Activated T-cell treated with anti-CD3 and anti-CD28 coated beads for 48 hours (primary cell): ENCODE results near the gene ZFPM1.
"Not testable (repeated sequence)": the region's sequence is repeated elsewhere in the genome, so short reads cannot be mapped to it uniquely, and the experiment has no call there.

ENCODE experiments used
- DNase-seq: peaks from one replicate; pipeline ENCODE4 v3.0.0-alpha.2; 2020; ENCODE audit warnings: low read depth

Gene ZFPM1

DNA sequence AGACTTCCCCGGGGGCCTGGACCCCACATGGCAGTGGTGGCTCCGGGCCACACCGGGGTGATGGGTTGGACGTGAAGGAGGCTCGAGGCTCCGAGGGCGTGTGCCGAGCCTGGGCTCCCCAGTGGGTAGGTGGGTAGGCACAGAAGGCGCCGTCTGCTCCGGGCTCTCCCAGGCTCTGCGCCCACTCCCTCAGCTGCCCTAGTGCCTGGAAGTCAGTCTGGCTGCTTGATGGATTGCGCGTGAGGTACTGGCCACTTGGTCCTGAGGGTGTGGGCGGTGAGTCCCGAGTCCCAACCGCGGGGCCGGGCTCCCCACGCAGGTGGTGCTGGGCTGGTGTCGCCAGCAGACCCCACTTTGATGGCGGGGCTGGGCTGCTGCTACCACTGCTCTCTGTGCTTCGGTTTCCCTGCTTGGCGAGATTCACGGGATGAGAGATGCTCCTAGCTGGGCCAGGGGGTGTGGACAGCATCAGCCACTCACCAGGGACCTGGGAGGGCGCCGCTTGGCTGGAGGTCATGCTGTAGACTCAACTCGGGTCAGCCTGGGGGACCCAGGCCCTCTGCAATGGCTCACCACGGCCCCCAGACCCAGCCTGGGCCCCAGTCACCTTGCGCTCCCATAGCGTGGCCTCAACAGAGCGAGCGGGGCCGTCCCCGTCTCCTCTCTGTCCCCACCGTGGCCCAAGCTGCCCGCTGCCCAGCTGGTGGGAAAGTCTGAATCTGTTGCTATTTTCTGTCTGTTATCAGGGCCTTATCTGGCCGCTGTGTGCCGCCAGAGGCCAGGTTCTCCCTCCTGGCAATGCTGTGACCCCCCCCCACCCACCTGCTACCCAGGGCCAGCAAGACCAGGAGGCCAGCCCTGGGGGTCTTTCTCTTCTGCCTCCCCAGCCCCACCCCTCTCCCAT lies 26.1 kb downstream of the ZFPM1 start:
- no peak for DNase-seq

DNA sequence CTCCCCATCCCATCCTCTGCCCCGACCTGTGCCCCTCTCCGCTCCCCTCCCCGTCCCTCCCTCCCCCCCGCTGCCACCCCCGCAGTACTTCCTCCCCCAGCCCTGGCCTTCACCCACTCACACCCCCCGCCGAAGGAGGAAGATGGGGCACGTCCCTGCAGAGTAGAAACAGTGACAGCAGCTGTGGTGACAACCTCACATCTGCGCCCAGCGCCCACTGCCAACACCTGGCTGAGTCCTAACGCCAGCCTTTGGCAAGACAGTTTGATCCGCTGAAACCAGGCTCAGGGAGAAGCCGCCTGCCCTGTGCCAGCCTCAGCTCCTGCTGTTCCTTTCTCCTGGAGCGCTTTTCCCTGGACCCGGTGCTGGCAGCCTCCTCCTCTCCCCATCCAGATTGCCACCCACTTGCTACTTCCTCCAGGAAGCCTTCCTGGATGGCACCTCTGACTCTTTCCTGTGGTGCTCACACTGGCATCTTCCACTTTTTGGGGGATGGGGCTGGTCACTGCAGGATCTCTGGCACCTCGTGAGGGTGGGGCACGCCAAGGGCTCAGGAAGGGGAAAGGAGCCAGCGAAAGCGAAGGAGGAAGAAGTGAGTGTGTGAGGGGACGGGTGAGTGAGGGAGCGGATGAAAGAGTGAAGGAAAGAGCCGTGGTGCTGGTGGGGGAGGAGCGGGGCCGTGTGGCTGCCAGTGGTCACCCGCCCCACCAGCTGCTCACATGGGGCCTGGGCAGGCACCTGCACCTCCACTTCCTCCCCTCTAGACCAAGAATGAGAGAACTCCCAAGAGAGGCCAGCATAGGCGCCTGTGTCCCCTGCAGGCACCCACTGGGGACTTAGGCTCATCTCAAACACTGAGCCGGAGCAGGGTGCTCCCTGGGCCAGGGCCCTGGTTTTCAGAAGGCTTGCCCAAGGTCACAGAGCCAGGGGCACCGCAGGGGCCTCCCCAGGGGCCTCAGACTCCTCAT lies 27.0 kb downstream of the ZFPM1 start:
- no peak for DNase-seq

DNA sequence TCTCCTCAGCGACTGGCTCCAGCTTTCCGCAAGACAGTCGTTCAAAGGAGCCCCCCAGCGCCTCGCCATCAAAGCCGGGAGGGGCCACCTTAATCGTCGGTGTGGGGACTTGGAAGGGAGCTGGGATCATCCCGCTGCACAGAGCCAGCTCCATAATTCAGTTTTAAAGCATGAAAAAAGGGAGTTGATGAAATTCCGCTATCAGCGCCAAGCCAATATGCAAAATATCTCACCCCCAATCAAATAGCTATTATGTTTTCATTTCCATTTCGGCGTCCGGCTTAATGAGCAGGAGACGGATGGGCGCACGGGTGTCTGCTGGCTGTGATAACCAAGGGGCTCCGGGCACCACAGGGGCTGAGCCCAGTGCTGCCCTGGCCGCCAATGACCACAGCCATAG lies 27.7 kb downstream of the ZFPM1 start:
- no peak for DNase-seq

DNA sequence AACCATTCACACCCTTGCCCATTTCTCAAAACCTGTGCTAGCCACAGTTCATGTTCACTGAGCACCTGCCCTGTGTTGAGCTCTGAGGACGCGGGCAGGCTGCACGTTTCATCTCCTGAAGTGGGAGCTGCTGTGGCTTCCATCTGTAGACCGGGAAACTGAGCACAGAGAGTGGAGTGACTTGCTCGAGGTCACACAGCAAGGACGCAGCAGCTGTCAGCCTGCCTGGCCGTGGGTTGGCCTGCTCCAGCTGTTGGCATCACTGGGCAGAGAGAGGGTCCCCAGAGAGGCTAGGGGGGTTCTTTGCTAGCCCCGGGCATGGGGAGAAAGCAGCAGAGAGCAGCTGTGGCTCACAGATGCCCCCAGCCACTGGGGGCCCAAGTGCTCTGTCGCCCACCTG lies 28.8 kb downstream of the ZFPM1 start:
- DNase-seq = no peak

DNA sequence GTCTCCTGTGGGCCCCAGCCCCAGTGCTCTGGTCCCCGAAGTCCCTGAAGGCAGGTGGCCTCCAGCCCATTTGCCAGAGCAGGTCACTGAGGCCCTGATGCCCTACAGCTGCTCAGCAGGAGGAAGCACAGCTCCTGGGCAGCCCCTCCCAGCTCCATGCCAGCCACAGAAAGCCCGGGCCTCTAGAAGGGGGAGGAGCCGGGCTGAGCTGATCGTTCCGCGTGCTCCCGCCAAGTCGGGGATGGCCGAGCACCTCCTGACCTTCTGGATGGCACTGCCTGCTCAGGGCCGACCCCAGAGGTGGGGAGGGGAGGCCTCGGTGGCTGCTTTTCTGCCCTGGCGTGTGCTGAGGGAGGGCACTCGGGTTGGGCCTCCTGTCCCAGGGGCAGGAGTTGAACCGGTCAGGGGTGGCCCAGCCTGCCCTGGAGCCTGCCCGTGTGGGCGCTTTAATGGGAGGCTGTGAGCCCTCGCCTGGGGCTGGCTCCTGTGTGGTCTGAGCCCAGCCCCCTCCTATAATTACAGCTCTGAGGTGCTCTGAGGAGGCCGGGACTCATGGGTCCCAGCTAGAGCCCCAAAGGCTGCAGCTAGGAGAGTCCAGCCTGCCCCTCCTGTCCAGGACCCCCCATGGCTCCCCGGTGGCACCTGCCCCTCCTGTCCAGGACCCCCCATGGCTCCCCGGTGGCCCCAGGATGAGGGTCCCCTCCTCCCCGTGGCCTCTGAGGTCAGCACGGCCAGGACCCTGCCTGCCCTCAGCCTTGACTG lies 29.7 kb downstream of the ZFPM1 start:
- no peak for DNase-seq

DNA sequence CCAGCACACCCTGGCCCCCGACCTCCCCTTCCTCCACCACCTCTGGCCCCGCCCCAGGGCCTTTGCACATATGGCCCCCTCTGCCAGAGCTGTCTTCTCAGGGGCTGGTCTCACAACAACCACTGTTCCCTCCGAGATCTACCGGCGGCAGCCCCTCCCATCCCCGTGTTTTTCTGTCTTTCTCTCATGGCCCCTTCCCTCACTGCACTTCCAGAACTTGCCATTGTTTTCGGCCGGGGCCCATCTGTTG lies 30.2 kb downstream of the ZFPM1 start:
- no peak for DNase-seq

DNA sequence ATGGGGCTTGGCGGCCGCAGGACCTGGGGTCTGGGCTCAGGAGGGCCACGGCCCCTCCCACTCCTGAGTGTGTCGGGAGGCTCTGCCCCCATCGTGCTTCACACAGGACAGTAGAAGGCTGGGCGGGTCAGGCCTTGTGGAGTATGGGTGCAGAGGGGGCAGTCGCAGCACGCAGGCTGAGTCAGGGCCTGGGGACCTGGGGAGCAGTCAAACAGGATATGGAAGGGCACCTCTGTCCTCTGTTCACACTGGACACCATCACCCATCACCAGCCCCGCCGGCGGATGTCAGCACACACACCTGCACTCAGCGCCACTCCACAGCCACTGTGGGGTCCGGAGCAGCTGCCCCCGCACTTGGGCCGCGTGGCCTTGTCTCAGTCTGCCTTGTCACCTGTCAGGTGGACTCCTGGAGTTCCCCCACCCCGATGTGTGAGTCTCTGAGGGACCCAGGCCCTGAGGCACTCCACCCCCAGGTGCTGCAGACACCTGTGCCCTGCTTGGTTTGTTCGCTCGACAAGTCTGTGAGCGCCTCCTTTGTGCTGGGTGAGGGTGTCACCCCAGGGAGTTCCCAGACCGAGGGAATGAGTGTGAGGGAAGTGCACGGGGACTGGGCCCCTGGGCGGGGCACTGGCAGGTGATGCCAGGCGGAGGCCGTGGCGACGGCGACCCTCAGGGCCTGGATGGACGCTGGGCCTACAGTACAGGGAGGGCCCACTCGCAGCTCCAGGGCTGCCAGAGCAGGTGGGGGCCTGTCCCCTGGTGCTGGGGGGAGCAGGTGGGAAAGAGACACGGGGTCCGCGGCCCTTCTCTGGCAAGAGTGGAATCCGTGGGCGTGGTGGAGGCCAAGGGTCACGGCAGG lies 31.7 kb downstream of the ZFPM1 start:
- DNase-seq = no peak

DNA sequence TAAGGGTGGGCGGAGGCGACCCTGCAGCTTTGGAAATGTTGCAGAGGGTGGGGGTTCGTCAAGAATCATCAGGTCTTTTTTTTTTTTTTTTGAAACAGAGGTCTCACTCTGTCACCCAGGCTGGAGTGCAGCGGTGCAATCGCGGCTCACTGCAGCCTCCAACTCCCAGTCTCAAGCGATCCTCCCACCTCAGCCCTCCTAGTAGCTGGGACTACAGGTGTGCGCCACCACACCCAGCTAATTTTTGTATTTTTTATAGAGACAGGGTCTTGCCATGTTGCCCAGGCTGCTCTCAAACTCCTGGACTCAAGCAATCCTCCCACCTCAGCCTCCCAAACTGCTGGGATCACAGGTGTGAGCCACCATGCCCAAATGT lies 32.3 kb downstream of the ZFPM1 start:
- not testable (repeated sequence) for DNase-seq

DNA sequence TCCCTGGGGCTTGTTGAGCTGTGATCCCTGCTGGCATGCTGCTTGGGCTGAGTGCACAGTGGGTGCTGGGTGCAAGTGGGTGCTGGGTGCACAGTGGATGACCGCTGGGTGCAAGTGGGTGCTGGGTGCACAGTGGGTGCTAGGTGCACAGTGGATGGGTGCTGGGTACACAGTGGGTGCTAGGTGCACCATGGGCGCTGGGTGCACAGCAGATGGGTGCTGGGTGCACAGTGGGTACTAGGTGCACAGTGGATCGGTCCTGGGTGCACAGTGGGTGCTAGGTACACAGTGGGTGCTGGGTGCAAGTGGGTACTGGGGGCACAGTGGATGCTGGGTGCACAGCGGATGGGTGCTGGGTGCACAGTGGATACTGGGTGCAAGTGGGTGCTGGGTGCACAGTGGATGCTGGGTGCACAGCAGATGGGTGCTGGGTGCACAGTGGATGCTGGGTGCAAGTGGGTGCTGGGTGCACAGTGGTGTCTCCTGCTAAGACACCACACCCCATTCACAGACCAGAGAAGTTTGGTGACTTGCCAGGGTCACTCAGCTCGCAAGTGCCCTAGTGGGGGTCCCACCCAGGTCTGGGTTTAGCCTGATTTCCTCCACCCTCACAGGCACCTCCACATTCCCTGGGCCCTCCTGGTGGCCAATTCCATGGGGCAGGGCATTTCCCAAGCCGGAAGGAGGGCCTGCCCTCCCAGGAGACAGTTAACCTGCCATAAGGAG lies 33.5 kb downstream of the ZFPM1 start:
- DNase-seq = no peak

DNA sequence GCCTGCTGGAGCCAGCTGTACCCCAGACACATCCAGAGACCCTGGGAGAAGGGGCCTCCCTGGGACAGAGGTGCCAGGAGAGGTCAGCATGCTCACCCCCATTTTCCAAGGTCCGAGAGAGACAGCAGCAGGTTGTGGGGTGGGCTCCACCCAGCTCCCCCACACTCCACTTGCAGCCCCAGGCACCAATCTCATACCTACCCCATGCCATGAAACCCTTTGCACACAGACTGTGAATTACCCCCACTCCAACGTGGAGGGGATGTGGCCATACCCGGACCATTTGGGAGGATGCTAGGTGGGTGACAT lies 34.0 kb downstream of the ZFPM1 start:
- no peak for DNase-seq

DNA sequence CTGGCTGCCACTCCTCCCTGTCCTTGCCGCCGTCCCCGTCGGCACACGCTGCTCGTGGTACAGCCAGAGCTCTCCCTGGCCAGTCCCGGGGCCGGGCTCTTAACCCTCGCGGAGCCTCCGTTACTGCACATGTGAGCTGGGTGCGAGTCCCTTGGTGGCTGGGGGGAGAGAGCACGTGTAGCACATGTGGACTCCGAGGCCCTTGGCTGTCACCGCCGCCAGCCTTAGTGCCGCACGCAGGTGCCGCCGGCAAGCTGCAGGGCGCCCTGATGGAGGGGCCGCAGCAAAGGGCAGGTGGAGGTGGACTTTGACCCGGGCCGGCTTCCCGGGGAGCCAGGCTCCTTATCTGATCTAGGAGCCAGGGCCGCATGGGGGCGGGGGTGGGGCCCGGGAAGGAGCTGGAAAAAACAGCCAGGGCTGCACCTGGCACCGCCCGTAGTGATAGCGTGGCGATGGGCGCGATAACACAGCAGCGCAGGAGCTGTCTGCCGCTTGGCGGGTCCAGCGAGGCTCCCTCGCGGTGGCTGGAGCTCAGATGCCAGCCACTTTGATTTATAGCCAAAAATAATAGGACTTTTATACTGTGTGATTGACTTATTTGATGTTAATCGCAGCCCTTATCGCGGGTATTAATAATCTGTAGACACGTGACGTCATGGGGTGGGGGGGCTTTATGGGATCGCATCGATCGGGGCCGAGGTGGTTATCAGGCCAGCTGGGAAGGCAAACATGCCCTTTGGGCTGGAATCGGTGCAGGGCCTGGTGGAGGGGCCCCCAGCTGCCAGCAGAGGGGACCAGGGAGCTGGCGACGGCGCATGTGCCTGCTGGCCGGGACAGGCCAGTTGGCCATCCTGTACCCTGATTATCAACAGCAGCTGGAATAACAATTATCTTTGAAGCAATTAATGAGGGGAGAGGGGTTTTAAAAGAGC lies 35.1 kb downstream of the ZFPM1 start:
- no peak for DNase-seq

DNA sequence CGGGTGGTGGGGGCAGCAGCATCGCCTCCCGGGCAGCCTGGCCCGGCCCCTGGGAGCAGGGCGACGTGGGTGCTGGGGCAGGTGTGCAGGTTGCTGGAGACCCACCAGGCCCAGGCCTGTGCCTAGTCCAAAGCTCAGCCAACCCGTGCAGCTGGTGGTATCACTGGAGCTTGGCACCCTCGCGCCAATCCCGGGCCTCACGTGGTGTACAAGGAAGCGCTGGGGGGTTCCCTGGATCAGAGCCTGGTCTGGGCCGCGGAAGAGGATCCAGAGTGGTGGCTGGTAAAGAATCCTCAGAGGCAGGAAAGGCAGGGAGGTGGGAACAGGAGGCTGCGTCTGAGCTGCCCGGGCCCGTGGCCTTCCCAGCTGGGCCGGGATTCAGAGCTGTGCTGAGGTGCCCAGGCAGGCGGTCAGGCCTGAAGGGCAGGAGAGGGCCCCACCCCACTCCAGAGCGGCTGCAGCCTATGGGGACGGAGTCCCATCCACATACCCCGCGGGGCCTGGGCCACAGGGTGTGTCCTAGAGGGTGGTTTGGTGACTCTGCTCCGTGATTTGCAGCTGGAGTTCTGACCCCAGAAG lies 36.2 kb downstream of the ZFPM1 start:
- no peak for DNase-seq

DNA sequence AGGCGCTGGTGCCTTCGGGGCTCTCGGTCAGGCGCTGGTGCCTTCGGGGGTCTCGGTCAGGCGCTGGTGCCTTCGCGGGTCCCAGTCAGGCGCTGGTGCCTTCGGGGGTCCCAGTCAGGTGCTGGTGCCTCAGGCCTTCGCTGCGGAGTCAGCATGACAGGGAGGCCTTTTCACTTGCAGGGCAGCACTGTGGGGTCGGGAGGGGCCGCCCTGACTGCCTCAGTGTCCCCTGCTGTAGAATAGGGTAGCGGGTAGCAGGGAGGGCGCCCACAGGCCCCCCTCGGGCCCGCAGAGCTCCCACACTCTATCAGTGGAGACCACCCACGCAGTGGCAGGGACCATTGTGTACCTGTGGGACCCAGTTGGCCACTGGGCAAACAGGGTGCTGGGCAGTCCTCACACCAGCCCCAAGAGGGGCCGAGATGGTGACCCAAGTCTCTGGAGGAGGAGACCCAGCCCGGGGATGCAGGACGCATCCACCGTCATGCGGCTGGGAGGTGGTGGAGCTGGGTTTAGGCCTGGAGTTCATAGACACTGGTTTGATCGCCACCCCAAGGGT lies 38.0 kb downstream of the ZFPM1 start:
- DNase-seq = no peak

DNA sequence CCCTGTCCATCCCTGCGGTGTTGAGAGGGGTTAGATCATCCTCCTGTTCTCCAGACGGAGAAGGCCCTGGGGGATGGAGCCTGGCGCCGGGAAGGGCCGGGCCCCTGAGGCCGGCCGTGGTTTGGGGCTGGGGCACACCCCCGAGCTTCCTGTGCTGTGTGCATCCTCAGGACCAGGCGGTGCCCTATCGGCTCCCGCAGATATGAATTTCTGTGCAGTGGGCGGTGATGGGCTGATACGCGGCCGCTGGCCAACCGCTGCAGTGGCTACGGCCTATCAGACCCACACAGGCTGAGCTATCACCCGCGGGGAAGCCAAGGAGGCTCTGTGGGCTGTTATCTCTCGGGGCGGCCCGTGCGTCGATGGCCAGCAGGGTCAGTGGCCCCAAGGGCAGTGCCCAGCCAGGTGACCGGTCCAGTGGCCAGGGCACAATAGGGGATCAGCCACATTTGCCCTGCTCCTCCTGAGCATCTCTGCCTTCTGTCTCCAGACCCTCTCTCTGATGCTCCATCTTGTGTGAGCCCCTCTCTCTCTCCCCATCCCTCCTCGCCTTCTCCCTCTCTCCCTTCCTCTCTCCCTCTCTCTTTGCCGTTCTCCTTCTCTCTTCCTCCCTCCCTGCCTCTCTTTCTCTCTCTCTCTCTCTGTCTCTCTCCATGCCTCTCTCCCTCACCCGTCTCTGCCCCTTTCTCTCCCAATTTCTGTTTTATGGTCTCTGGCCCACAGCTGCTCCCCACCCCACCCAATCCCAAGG lies 38.7 kb downstream of the ZFPM1 start:
- DNase-seq = no peak

DNA sequence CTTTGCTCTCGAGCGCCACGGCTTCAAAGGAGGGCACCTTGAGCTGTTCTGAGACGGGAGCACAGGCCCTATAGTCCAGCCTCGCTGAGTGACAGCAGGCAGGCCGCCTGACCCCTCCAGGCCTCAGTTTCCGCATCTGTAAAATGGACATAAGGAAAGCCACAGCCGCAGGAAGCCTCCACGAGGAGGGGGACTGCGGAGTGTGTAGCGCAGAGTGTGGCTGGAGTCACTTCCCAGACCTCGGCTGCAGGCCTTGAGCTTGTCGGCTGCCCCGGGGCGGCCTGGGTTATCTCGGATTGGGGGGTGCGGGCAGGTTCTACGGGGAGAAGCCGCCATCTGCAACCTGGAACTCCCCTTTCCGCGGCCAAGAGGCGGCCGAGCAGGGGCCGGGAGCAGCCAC lies 40.8 kb downstream of the ZFPM1 start:
- no peak for DNase-seq

DNA sequence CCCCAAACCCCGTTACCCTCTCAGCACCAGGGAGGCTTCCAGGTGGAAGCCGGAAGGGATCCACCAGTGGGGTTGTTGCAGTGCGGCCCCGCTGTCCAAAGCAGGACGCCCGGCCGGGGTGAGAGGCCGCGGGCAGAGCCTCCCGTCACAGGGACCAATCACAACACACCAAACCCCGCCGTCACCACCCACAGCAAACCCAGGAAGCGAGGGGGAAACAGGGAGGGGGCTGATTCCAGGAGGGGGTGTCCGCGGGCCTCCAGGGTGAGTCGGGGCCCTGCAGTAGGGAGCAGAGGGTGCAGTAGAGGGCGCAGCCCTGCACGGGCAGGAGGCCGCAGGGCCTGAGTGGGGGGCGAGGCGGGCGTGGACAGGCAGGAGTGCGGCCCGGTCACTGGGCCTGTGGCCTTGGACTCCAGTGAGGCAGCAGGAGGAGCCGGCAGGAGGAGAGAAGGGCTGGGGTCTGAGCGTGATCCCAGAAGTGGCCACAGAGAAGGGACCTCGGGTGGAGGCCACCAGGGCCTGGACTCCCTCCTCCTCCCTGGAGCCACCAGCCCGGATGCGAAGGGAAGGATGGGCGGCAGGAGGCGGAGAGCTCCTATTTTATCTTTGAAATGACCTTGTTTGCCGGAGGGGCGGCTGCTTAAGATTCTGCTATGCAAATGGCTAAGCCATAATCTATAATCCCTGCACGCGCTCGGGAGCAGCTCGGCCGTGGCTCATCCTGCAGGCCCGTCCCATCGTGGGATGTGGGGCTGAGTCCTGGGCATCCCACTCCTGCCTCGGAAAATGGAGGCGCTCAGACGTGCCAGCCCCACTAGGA lies 41.5 kb downstream of the ZFPM1 start:
- DNase-seq = no peak

DNA sequence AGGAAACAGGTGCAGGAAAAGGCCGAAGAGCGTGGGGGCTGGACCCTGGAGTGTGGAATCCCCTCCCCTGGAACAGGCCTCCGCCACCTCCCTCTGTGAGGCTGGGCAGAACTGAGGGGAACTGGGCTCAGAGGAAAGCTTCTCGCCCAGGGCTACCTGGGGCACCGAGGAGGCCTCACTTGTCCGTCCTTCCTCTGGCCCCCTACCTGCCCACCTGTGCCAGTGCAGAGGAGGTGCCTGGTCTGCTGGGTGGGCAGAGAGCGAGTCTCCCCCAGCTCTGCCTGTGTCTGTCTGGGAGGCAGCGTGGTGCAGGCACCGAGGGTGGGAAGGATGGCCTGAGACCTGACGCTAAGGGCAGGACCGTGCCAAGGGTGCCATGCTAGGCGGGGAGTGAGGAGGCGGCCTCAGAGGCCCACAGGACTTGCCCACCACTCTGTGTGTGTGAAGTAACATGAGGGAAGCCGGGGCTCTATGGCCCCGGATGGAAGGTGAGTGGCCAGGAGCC lies 42.2 kb downstream of the ZFPM1 start:
- no peak for DNase-seq
